A172 (cell line): ENCODE measurements around the gene UGT1A5. TPM values are rescaled to one million over a fixed set of nuclear protein-coding genes. Genes with fewer than 3 reads are reported as not detected.

ENCODE experiments used
- DNase-seq: peaks from one replicate; pipeline ENCODE4 v3.0.0-alpha.2; 2015; ENCODE audit warnings: low spot score
- total RNA-seq: library from RNA; depleted of rRNA; stranded (reverse); fragments of >200 nt; shearing (Covaris generic); gene quantifications from 2 replicates; pipeline ENCODE4 v1.2.3, GENCODE V29; 2014

Gene UGT1A5
- total RNA-seq, 1 experiment from 2014 or later: not detected

DNA sequence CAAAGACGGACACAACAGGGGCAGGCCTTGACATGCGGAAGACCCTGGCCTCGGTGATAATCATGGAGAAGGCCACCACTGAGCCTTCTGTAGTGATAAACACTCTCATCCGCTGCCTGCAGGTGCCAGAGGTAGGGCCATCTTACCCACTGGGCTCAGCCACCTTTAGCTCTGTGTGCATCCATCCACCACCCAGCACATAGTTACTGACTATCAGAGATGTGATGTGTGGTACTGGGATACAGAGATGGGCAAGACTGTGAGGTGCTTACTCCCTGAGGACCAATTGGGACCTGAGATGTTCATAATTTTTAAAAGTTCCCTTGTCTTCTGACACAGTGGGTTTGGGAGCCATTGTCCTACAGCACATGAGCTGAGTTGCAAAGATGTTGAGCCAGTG lies 67.0 kb downstream of the UGT1A5 start:
- DNase-seq: no peak

DNA sequence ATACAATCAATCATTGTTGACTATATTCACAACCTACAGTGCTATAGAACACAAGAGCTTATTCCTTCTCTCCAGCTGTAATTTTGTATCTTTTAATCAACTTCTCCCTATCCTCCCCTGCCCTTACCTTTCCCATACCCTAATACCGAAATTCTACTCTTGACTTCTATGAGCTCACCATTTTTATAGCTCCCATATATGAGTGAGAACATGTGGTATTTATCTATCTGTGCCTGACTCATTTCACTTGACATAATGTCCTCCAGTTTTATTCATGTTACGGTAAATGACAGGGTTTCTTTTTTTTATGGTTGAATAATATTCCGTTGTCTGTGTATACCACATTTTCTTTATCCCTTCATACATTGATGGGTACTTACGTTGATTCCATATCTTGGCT lies 68.1 kb downstream of the UGT1A5 start:
- DNase-seq: no peak

DNA sequence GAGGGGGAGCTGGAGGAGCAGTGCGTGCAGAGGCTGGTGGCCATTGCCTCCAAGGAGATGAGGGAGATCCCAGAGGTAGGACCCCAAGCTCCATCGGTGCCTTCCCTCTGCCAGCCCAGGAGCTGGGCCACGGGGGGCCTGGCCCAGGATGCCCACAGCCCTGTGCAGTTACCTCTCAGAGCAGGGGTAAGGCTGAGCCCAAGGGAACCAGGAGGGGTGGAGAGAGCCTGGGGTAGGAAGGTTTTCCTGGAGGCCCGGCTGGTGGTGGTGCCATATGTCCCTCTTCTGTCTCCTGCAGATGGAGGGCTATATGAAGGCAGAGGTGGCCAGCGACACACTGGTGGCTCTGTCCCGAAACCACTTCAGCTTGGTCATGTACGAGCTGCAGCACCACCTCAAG lies 76.8 kb downstream of the UGT1A5 start:
- DNase-seq: no peak

DNA sequence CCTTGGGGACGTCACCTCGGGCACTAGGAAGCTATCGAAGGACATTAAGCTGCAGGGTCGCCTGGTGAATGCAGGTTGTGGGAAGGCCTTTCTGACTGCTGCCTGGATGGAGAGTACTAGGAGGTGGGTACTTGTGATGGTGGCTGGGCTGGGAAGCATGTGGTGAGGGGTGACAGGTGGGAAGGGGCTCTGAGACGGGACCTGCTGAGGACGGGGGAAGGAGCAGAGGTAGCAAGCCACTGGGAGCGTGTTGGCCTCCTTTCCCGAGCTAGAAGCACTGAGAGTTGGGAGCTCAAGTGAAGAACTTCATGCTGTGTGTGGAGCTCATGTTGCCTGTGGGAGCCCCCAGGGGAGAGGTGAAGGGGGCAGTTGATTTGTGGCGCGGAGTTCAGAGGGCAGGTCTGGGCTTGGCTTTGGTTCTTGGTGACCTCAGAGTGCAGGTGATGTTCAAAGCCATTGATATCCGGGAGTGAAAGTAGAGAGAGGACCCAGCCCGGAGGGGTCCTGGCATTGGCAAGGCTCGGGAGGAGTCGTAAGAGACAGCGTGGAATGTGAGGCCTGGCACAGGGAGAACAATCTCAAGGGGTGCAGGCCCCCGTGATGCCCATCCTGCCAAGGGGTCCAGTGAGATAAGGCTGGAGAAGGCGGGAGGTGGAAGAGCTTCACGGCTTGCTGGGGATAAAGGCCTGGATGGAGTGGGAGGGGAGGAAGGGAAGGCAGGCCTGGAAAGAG lies 78.6 kb downstream of the UGT1A5 start:
- DNase-seq: no peak

DNA sequence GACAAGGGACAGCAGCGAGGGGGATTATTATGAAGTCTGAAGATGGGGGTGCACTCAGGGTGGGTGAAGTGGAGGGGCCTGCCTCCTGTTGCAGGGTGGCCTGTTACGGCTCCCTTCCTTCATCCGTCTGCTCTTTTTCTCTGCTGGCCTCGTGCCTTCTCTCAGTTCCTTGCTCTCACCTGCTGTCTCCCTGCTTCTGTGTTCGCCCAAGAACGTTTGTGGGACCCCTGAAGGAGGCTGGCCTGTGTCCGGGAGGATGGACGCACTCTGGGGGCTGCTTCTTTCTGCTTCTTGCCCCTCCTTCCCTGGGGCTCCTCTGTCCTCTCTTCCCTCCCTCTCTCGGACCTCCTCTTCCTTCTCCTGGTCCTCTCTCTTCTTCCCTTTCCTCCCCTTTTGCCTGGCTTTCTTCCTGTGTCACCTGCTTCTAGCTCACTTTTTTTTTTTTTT lies 79.2 kb downstream of the UGT1A5 start:
- no peak for DNase-seq

DNA sequence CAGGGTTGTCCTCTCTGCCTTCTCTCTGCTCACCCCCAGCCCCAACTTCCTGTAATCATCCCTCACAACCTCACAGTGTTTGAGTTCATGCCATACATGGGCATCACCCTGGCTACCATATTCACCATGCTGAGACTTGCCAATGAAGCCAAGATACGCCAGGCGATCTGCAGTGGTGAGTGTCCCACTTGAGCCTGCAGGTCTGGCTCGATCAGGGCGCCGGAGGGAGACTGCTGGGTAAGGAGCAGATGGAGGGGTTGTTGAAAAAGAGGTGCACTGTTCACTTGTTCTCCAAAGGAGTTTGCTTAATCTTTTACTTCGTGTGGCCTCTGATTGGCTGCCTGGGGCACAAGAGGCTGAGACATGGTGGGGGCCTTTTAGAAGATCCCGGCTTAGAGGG lies 80.0 kb downstream of the UGT1A5 start:
- DNase-seq: no peak

DNA sequence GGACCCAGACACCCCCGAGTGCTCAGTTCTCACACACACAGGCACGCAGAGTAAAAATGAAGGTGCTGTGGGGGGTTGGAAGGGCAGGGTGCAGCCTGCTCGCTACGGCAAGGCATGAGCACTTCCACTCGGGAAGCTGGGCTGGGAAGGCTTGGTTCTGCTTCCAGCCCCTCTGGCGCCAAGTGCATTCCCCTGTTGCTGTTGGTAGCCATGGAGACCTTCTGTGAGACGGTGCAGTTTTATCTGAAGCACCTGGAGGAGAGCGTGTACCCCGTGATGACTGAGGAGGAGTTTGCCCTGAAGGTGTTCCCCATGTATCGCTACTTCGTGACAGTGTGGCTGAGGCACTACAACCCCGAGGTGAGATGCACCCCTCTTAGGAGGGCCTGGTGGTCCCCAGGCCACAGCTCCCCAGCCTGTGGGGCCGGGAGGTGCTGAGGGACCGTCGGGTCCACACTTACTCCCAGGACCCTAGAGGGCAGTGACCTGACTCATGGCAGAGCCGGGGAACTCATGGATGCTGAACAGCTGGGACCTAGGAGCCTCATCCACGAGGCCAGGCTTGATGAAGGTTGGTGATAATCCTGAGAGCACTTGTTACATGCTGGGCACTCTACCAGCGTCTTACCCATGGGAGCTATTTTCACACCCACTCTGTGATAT lies 80.9 kb downstream of the UGT1A5 start:
- no peak for DNase-seq

DNA sequence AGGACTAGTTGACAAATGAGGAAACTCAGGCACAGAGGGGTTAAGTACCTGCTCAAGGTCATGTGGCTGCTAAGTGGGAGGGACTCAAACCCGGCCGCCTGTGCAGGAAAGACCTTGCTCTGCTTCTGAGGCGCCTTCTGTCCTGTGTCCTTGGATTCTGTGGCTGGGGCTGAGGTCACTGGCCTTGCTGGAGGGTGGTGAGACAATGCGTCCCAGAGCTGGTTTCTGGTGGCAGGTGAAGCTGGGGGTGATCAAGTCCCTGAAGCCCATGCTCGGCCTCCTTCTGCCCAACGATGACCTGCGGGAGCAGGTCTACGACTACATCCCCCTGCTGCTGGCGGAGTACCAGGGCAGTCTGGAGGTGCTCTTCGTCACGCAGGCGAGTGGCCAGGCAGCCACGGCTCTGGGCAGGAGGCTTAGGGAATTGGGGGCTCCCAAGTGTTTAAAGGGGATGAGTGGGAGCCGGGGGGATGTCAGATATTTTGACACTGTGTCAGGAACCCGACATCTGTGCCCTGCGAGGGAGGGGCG lies 81.5 kb downstream of the UGT1A5 start:
- no peak for DNase-seq

DNA sequence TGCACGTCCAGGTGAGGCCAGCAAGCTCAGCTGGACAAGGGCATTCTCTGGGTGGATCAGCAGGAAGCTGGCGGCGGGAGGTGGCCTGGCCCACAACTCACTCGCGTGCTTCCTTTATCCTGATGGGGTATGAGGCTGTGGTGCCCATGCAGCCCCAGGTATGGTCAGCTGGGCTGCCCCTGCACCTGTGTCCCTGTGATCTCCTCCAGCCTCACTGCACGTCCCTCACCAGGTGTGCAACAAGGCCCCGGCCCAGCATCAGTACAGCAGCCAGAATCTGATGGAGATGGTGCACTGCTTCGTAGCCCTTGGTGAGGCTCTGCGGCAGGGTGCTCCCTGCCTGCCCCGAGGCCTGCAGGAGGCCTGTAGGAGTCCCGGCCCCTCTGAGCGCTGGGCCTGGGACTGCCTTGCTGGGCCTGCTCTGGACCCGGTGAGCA lies 83.0 kb downstream of the UGT1A5 start:
- no peak for DNase-seq

DNA sequence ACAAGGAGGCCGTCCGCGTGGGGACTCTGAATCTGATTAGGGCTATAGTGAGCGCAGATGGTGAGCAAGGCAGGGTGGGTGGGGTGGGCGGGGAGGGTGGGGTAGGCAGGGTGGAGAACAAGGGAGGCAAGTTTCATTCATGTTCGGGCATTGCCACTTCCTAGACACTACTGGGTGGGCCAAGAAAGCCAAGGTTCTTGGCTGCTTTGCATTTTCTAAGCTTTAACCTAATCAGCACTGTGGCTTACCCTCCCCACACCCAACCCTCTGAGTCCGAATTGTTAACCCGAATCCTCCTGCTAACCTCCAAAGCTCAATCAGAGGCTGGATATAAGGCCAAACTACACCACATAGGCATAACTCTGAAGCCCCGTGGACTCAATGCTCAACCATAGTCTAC lies 83.5 kb downstream of the UGT1A5 start:
- DNase-seq: no peak

DNA sequence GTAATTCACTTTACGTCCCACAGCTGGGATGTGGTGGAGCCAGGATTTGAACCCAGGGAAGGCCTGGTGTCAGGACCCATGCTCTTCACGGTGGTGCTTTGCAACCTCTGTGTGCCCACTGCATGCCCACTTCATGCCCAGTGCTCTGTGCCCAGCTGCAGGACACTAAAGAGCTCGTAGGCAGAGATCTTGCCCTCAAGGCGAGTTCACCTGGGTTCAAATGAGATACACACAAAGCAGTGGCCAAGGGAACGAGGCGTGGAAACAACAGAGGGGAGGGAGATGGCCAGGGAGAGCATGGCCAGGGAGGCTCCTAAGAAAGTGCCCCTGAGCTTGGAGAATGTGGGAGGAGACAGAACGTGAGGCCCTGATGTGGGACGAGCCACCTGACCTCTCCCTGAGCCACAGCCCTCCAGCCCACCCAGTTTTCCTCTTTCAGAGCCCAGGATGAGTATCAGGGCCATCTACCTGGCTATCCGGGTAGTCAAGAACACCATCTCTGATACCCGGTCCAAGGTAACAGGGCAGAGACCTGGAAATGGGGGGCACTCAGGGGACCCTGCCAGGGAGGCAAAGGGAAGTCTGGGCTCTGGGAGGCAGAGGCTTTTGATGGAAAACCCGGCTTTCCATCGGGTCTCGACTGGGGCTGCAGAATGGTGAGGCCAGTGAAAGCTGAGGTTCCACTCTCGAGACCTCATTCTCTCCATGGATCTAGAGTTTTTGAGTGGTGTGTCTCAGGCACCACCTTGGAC lies 85.8 kb downstream of the UGT1A5 start:
- DNase-seq: no peak

DNA sequence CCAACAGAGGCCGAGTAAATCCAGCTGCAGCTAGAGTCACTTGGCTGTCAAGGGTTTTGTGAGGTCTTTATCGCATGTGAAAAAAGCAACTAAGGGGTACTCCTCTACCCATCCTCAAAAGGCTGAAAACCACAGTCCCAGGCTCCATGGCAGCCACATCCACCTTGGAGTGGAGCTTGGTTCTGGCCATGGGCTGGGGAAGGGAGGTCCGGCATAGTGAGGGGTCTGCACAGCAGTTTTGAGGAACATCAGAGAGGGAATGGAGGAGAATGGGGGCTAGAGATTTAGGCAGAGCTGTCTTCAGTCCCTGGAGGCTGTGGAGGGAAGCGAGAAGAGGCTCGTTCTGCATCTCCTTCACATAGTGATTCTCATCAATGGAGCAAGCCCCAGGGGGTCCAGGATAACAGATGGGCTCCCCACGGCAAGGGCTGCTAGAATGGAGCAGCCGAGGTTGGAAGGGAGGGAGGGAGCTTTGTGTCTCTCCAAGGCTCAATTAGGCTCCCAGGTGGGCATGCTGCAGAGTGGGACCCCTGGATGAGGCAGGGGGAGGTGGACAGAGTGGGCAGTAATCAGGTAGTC lies 86.5 kb downstream of the UGT1A5 start:
- no peak for DNase-seq

DNA sequence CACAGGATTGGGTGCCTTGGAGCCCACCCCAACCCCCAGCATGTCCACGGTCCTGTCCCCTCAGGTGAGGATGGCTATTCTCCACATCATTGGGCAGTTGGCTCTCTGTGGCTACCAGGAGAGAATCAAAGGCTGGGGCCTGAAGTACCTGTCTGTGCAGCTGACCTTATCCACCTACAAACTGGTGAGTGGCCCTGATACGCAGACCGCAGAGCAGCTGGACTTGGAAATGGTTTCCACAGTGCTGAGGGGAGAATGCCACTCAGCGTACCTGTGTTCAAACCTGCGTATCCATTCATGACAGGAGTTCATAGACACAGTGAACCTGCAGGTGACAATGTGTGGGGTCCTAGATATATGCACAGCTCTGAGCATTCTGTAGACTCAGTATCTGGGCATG lies 87.0 kb downstream of the UGT1A5 start:
- no peak for DNase-seq

DNA sequence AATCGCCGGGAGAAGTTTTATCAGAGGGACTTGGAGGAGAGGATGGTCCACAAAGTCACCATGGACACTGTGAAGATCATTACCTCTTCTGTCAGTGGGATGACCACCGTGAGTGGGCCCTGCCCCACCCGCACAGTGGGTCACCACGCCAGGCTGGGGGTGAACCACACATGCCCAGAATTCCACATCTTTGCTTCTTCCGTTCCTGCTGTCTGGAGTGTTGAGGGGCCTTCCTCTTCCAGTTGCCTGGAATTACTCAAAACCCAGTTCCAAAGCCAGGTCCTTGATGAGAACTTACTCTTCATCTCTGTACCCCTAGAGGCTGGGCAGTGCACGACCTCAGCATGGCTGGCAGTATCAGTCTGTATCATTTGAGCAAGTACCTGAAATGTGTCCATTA lies 87.5 kb downstream of the UGT1A5 start:
- DNase-seq: no peak

DNA sequence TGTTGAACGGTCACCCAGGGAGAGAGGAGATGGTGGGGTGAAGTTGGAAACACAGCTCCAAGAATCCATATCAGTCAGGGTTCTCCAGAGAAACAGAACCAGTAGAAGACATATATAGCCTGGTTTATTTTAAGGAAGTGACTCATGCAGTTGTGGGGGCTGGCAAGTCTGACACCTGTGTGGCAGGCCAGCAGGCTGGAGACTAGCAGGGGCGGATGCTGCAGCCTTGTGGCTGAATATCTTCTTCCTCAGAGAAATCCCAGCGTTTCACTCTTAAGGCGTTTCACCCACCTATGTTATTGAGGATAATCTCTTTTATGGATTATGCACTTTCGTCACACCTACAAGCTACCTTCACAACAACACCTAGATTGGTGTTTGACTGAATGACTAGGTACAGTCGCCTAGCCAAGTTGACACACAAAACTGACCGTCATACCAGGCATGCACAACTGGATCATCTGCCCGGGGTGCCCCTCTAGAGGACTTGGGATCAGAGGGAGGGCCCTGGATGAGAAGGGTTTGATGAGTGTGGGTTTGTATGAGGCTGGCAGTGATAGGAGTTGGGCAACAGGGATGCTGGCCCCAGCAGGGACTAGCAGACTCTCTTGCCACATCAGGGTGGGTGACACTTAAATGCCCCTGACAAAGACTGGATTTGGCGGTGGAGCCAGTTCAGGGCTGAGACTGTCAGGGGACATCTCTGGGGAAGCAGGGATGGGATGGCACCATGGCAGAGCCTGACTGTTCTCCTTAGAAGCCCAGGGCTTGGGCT lies 88.8 kb downstream of the UGT1A5 start:
- peak; percentile 85 for DNase-seq

DNA sequence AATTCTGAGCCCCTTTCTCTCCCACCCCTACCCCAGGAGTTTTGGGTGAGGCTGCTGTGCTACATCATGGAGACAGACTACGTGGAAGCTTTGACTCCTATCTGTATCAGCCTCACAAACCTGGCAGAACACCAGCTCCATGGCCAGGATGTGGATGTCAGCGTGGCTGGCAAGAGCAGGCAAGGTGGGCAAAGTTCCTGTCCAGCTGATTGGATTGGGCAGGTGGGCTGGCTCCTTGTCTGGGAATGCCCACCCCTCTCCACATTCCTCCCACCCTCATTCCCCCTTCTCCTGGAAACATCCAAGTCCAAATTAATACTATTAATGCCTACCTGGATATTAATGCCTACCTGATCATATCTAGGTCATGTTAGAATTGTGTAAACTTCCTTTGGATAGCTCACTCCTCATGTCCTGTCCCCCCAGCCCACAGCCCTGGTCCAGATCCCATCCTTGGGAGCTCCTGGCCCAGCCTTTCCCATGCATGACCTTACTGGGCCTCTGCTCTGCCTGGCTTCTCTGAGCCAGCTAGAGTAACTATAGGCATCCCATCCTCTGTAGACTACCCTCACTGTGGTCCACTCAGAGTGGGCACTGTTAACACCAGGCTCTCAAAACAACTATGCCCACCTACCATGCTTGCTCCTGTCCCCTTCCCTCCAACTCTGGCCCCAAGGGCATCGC lies 89.6 kb downstream of the UGT1A5 start:
- no peak for DNase-seq

DNA sequence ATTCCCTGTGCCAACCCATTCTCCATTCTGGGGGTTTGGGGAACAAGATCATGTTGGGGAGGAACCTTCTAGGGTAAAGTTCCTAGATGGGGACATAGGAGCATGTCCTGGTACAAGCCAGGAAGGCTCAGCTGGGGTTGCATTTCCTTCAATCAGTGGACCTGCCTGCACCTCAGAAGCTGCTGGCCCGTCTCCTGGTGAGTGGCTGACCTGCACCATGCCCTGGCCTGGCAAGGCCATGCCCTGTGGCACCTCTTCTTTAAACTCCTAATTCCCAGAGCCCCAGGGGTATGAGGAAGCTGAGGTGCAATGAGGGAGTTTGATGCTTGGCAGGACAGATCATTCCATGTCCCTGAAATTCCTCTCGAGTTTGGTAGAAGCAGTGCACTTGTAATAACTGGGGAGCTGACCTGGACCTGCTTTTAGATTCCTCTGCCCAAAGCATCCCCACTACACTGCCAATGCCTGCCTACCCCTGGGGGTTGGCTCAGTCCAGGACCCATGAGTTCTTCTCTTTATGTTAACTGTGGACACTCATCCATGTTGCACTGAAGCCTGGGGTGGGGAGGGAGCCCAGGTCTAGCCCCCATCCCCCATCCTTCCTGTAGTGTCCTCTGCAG lies 90.7 kb downstream of the UGT1A5 start:
- DNase-seq: no peak

DNA sequence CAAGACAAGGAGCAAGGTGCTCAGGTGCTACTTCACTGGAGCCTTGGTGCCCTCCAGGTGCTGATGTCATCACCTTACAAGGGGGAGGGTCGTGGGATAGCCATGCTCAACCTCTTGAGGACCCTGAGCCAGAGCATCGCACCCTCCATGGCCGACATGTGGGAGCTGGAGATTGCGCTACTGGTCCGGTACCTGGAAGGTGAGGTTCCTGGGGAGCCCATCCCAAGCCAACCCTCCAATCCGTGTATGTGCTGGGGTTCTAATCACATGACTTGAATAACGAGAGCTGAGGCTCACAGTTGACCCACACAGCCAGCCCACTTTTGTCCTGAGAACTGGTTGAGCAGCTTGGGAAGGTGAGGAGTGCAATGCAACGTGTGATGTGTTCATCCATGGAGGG lies 91.3 kb downstream of the UGT1A5 start:
- no peak for DNase-seq

DNA sequence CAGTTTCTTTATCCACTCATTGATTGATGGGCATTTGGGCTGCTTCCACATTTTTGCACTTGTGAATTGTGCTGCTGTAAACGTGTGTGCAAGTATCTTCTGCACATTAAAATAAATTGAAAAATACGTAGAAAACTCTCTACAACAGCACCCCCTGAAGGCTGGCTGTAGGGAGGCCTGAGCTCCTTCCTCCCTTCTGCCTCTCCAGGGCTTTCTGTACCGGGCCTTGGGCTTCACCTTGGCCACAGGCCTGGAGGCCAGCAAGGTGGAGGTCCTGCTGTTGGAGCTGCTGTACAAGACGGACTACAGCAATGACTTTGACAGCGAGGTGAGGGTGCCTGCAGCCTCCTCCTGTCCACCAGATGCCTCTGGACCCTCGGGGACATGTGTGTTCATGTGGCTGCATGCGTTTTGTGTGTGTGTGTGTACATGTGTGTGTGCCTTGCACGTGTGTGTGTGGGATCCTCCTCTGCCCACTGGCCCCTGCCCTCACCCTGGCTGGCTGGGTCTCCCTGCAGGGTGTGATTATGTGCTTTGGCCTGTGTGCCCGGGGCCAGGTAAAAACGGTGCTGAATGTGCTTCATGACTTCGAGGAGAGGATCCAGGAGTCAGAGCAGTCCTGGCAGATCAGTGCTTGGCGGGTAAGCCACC lies 94.6 kb downstream of the UGT1A5 start:
- DNase-seq: no peak
